Body of pancreas (tissue), 4 donors: Measurements from ENCODE around the gene DNTTIP2. TPM values are rescaled to one million over a fixed set of nuclear protein-coding genes. Genes with fewer than 3 reads are reported as not detected.
"Not testable (repeated sequence)": the region's sequence is repeated elsewhere in the genome, so short reads cannot be mapped to it uniquely, and the experiment has no call there.

Experiments
- ATAC-seq: fragments of 150-250 bp; one replicate; pipeline ENCODE4 v1.9.1; 2016
- DNase-seq, 4 donors: peaks; one replicate each; pipeline ENCODE4 v3.0.0-alpha.2; 2019
- H3K27ac ChIP-seq, 4 donors: fragments of 200-600 bp; sonication (generic); 1 replicate in 3 of 4; 2 replicates in 1 of 4; pipeline versions ENCODE4 v1.5.1 to v1.6.1; 2016 to 2019; ENCODE audit warnings: mild to moderate bottlenecking in 1 of 4, mixed read lengths in 1 of 4, moderate library complexity in 1 of 4
- H3K27me3 ChIP-seq, 2 donors: fragments of 200-600 bp; sonication (generic); one replicate each; pipeline ENCODE4 v1.6.0; 2016; ENCODE audit warnings: mild to moderate bottlenecking in 1 of 2
- H3K36me3 ChIP-seq, 2 donors: fragments of 200-600 bp; sonication (generic); replicated peaks in 1 of 2; 2 replicates each; pipeline ENCODE4 v1.5.1; 2016; ENCODE audit warnings: low read depth in 2 of 2; ENCODE audit not compliant: insufficient read depth in 1 of 2
- H3K4me1 ChIP-seq: fragments of 200-600 bp; sonication (generic); one replicate; pipeline ENCODE4 v1.6.0; 2016
- H3K4me3 ChIP-seq, 2 donors: fragments of 200-600 bp; sonication (generic); 1 replicate in 1 of 2; 2 replicates in 1 of 2; pipeline ENCODE4 v1.5.1; 2016 to 2019
- H3K9me3 ChIP-seq, 3 donors: fragments of 200-600 bp; sonication (generic); 1 replicate in 2 of 3; 2 replicates in 1 of 3; pipeline ENCODE4 v1.5.1; 2016
- POLR2A ChIP-seq, 3 donors: fragments of 450-650 bp; IDR thresholded peaks; one replicate each; pipeline ENCODE4 v1.6.1; 2016; ENCODE audit warnings: antibody characterized with exemption in 3 of 3, mild to moderate bottlenecking in 2 of 3
- WGBS, 2 donors: methylation state at CpG; one replicate each; pipeline ENCODE4 v1.1.5; 2017; 5-methylcytosine and 5-hydroxymethylcytosine counted together
- intact Hi-C: fragments of 100-400 bp; cut with DNase I; formaldehyde crosslinking; loops from one replicate; pipeline ENCODE4 v1.15.1; 2023
- total RNA-seq, 2 donors: library from RNA; depleted of rRNA; stranded (reverse); fragments of >200 nt; gene quantifications; one replicate each; pipeline ENCODE4 v1.1.0, GENCODE V29; 2016
- TF ChIP-seq, protein P1 (sequence below), 7 experiments: fragments of 450-650 bp in 4 of 7; fragments of 200-600 bp in 3 of 7; sonication (generic) in 3 of 7; IDR thresholded peaks; one replicate each; pipeline ENCODE4 v1.5.1; 2016 to 2019; ENCODE audit warnings: antibody characterized with exemption in 7 of 7

DNTTIP2 gene
- total RNA-seq, 2 donors from 2014 or later: 6.6 to 9.6 TPM

DNA sequence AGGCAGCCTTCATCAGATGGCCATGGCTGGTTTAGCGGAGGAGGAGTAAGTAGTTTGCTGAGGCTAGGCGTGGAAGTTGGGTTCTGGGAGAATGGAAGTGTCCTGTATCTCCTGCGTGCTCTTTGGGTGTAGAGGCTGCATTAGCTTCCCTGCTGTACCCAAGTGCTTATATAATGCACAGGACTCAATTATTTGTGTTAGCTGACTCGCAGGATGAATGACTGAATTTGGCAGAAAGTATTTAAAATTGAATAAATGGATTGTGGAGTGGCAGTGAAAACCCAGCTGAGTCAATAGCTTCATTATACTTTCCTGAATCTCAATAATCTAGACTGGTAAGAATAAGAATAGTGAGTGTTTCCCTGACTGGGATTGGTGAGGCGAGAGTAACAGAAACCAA is 13.8 kb downstream of the DNTTIP2 start:
- Histone ChIP-seq H3K27me3 (no peaks in the 10 kb centered on the region), H3K27ac (no peak overlapping the region), H3K4me1 (no peaks in the 10 kb centered on the region), H3K9me3 (no peaks in the 10 kb centered on the region), H3K4me3 (no peak overlapping the region), H3K36me3 (peaks cover 0 to 7% of the 10 kb centered on the region in 2 donors)
- ATAC-seq: no peak
- TF ChIP-seq POLR2A (IDR thresholded peaks at IDR 0.05): no peak
- TF ChIP-seq, protein P1, sequence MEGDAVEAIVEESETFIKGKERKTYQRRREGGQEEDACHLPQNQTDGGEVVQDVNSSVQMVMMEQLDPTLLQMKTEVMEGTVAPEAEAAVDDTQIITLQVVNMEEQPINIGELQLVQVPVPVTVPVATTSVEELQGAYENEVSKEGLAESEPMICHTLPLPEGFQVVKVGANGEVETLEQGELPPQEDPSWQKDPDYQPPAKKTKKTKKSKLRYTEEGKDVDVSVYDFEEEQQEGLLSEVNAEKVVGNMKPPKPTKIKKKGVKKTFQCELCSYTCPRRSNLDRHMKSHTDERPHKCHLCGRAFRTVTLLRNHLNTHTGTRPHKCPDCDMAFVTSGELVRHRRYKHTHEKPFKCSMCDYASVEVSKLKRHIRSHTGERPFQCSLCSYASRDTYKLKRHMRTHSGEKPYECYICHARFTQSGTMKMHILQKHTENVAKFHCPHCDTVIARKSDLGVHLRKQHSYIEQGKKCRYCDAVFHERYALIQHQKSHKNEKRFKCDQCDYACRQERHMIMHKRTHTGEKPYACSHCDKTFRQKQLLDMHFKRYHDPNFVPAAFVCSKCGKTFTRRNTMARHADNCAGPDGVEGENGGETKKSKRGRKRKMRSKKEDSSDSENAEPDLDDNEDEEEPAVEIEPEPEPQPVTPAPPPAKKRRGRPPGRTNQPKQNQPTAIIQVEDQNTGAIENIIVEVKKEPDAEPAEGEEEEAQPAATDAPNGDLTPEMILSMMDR (IDR thresholded peaks at IDR 0.05): no peak
- 83 to 84% methylated on average over 5 of the region's 5 CpGs for WGBS, 2 donors
- intact Hi-C loops: no loop called here
- DNase-seq: no peak

DNA sequence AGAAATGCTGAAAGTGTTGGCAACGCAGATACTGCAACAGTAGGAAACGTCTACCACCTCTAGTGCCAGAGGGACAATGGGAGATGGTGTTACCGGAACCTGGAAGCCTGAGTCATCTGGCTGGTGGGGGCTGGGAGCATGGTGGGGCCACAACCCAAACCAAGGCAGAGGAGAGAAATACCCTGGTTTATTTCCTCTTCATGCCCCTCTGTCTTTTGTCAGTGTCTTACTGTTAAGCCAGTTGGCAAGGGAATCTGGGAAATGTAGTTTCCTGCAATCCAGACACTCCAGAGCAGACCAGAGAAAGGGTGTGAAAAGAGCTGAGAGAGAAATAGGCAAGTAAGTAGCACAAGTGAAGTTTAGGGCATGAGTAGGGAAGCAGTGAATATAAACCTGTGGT is 14.8 kb downstream of the DNTTIP2 start:
- H3K27me3 ChIP-seq: no peaks in the 10 kb centered on the region
- 47 to 68% methylated on average over 3 of the region's 3 CpGs for whole genome bisulfite sequencing, 2 donors
- no peak overlapping the region for H3K27ac ChIP-seq
- no peaks in the 10 kb centered on the region for H3K4me1 ChIP-seq
- no peak for ATAC-seq
- no peak overlapping the region for H3K4me3 ChIP-seq
- H3K36me3 ChIP-seq: peaks cover 0 to 3% of the 10 kb centered on the region in 2 donors
- no peak for DNase-seq
- intact Hi-C loops: no loop called here
- H3K9me3 ChIP-seq: no peaks in the 10 kb centered on the region
- TF ChIP-seq, protein P1 (IDR thresholded peaks at IDR 0.05): no peak
- TF ChIP-seq POLR2A (IDR thresholded peaks at IDR 0.05): no peak

DNA sequence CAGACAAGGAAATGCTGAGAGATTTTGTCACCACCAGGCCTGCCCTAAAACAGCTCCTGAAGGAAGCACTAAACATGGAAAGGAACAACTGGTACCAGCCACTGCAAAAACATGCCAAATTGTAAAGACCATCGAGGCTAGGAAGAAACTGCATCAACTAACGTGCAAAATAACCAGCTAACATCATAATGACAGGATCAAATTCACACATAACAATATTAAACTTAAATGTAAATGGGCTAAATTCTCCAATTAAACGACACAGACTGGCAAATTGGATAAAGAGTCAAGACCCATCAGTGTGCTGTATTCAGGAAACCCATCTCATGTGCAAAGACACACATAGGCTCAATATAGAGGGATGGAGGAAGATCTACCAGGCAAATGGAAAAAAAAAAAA is 21.4 kb downstream of the DNTTIP2 start:
- DNase-seq, intact Hi-C loops, H3K4me3 ChIP-seq, H3K36me3 ChIP-seq, H3K9me3 ChIP-seq, H3K4me1 ChIP-seq, H3K27ac ChIP-seq, H3K27me3 ChIP-seq, ATAC-seq: not testable (repeated sequence)
- 45 to 58% methylated on average over 3 of the region's 3 CpGs for WGBS, 2 donors

DNA sequence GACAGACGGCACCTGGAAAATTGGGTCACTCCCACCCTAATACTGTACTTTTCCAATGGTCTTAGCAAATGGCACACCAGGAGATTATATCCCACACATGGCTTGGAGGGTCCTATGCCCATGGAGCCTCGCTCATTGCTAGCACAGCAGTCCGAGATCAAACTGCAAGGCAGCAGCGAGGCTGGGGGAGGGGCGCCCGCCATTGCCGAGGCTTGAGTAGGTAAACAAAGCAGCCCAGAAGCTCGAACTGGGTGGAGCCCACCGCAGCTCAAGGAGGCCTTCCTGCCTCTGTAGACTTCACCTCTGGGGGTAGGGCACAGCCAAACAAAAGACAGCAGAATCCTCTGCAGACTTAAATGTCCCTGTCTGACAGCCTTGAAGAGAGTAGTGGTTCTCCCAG is 23.0 kb downstream of the DNTTIP2 start:
- 79 to 93% methylated on average over 3 to 8 of the region's 9 CpGs for WGBS, 2 donors
- H3K36me3 ChIP-seq, H3K27ac ChIP-seq, ATAC-seq, intact Hi-C loops, H3K27me3 ChIP-seq, H3K4me3 ChIP-seq, DNase-seq, H3K4me1 ChIP-seq, H3K9me3 ChIP-seq: not testable (repeated sequence)

DNA sequence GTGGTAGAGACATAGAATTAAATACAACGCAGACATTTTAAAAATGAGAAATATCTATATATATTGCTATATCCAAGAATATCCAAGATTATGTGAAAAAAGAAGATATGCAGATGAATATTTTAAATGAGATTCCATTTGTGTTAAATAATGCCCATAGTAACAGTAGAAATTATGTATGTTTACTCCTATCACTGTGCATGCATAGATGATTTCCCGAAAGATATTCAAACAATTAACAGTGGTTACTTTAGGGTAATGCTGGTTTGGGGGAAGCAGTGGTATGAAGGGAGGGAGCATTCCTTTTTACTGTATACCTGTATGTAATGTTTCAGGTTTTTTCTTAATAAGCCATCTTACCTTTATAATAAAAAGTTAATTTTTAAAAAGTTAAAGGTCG is 25.1 kb downstream of the DNTTIP2 start:
- Histone ChIP-seq H3K36me3 (no peaks in the 10 kb centered on the region), H3K4me3 (no peak overlapping the region), H3K27ac (no peak overlapping the region), H3K4me1 (no peaks in the 10 kb centered on the region), H3K27me3 (no peaks in the 10 kb centered on the region), H3K9me3 (no peaks in the 10 kb centered on the region)
- intact Hi-C loops: no loop called here
- TF ChIP-seq, protein P1 (IDR thresholded peaks at IDR 0.05): no peak
- no peak for TF ChIP-seq POLR2A (IDR thresholded peaks at IDR 0.05)
- WGBS, 2 donors: 87 to 90% methylated on average over 3 of the region's 3 CpGs
- no peak for ATAC-seq
- DNase-seq: no peak

DNA sequence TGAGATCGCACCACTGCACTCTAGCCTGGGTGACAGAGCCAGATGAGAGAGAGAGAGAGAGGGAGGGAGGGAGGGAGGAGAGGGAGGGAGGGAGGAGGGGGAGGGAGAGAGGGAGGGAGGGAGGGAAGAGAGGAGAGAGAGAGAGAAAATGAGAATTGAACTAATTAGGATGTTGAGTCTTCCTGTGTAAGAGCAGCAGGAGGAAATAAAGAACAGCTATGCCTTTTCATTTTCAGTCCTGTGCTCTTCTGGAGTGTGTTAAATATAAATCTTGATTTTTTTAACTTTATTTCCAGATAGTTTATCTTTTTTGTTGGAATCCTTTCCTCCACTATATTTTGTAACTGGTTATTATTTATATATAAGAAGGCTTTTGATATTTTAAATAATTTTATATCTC is 27.1 kb downstream of the DNTTIP2 start:
- ATAC-seq (no peak), DNase-seq (no peak)
- Histone ChIP-seq H3K36me3 (no peaks in the 10 kb centered on the region), H3K9me3 (no peaks in the 10 kb centered on the region), H3K4me1 (peaks cover 7% of the 10 kb centered on the region), H3K4me3 (no peak overlapping the region), H3K27me3 (no peaks in the 10 kb centered on the region), H3K27ac (no peak overlapping the region)
- intact Hi-C loops: no loop called here
- TF ChIP-seq POLR2A (IDR thresholded peaks at IDR 0.05): no peak
- TF ChIP-seq, protein P1 (IDR thresholded peaks at IDR 0.05): no peak
- 80 to 89% methylated on average over 1 of the region's 1 CpG for WGBS, 2 donors
